HepG2 (cell line): Measurements from ENCODE around the gene CNTF. TPM values are rescaled to one million over a fixed set of nuclear protein-coding genes. Genes with fewer than 3 reads are reported as not detected.

Experiments used
- ATAC-seq: fragments of 200-7000 bp; cut with Tn5 transposase; 3 replicates; pipeline ENCODE4 v1.9.1; 2020; ENCODE audit warnings: mild to moderate bottlenecking, moderate library complexity
- BruUV-seq: library from RNA; stranded (reverse); fragments of 400-500 nt; replicated peaks from 2 replicates; lab custom pipeline; 2021; lab: Mats Ljungman, UMichigan
- CTCF ChIA-PET: fragments of 300-600 bp; formaldehyde crosslinking; extraction: SDS; loops from one replicate; lab custom pipeline; 2021; ENCODE audit warnings: low total read pairs, inconsistent platforms, low intra/inter-chr PET ratio; lab: Yijun Ruan, JAX
- POLR2A ChIA-PET: fragments of 350-600 bp; sonication (Branson Sonifier 250); formaldehyde crosslinking; loops from one replicate; lab custom pipeline; 2020; ENCODE audit warnings: antibody characterized with exemption, inconsistent platforms; lab: Yijun Ruan, JAX
- DNase-seq: peaks from one replicate; pipeline ENCODE4 v3.0.0-alpha.2; 2015; ENCODE audit warnings: low spot score
- FAIRE-seq: peaks from 3 replicates; lab custom pipeline; 2011; peaks lifted over from hg19 to GRCh38; lab: Jason Lieb, UNC
- H2AFZ ChIP-seq: one replicate; pipeline ENCODE4 v1.6.1; 2011; ENCODE audit warnings: low read length, inconsistent platforms
- H3K27ac ChIP-seq: fragments of 300-600 bp; 3 replicates; pipeline ENCODE4 v1.8.0; 2011; ENCODE audit warnings: mixed run types, mild to moderate bottlenecking, mixed read lengths, low read length, inconsistent platforms; ENCODE audit not compliant: insufficient read depth; ENCODE audit errors: extremely low read length
- H3K27me3 ChIP-seq, 2 experiments: fragments of 200-600 bp in 1 of 2; 2 replicates in 1 of 2; 3 replicates in 1 of 2; pipeline versions ENCODE4 v1.6.0 to v1.8.0; 2011; ENCODE audit warnings: low read length in 2 of 2, mild to moderate bottlenecking in 2 of 2, moderate library complexity in 2 of 2, inconsistent platforms in 1 of 2; ENCODE audit not compliant: insufficient read depth in 2 of 2, control insufficient read depth in 1 of 2
- H3K36me3 ChIP-seq, 2 experiments: fragments of 200-600 bp in 1 of 2; replicated peaks in 1 of 2; 2 replicates in 1 of 2; 3 replicates in 1 of 2; pipeline versions ENCODE4 v1.5.1 to v1.8.0; 2011; ENCODE audit warnings: low read length in 2 of 2, inconsistent platforms in 1 of 2; ENCODE audit not compliant: insufficient read depth in 2 of 2, control insufficient read depth in 1 of 2
- H3K4me1 ChIP-seq: 2 replicates; pipeline ENCODE4 v1.5.1; 2012; ENCODE audit warnings: low read length, inconsistent platforms; ENCODE audit not compliant: insufficient read depth
- H3K4me2 ChIP-seq: 2 replicates; pipeline ENCODE4 v1.6.0; 2011; ENCODE audit warnings: low read depth, low read length, inconsistent platforms
- H3K4me3 ChIP-seq, 3 experiments: fragments of 200-600 bp in 1 of 3; sonication (generic), shearing (Covaris generic) in 1 of 3; replicated peaks in 1 of 3; 2 replicates each; pipeline ENCODE4 v1.5.1; 2011 to 2016; ENCODE audit warnings: low read length in 3 of 3, inconsistent platforms in 2 of 3, low read depth in 2 of 3, mild to moderate bottlenecking in 2 of 3, control low read depth in 1 of 3, mixed read lengths in 1 of 3; ENCODE audit not compliant: insufficient read depth in 1 of 3
- H3K79me2 ChIP-seq: one replicate; pipeline ENCODE4 v1.6.1; 2011; ENCODE audit warnings: low read length, inconsistent platforms; ENCODE audit not compliant: insufficient read depth
- H3K9ac ChIP-seq: 2 replicates; pipeline ENCODE4 v1.6.0; 2011; ENCODE audit warnings: mild to moderate bottlenecking, low read depth, low read length, inconsistent platforms; ENCODE audit not compliant: insufficient read depth
- H3K9me3 ChIP-seq: 2 replicates; pipeline ENCODE4 v1.5.1; 2012; ENCODE audit warnings: mild to moderate bottlenecking, low read length
- H4K20me1 ChIP-seq: 2 replicates; pipeline ENCODE4 v1.6.0; 2011; ENCODE audit warnings: inconsistent platforms, mild to moderate bottlenecking, low read length, moderate library complexity; ENCODE audit not compliant: insufficient read depth
- CEBPB ChIP-seq: IDR thresholded peaks from 2 replicates; pipeline ENCODE4 v1.6.1; 2011; ENCODE audit warnings: low read depth, low read length, improper control_type of control experiment, borderline replicate concordance
- FOXA1 ChIP-seq, 2 experiments: fragments of 450-650 bp in 1 of 2; sonication (generic) in 1 of 2; formaldehyde crosslinking in 1 of 2; IDR thresholded peaks; 2 replicates each; pipeline versions ENCODE4 v1.4.0 to v1.6.1; 2016 to 2020; ENCODE audit warnings: missing genetic modification reagents in 1 of 2
- FOXA3 ChIP-seq: IDR thresholded peaks from 2 replicates; pipeline ENCODE4 v1.6.1; 2016; ENCODE audit warnings: missing genetic modification reagents, missing compliant biosample characterization
- HNRNPL ChIP-seq: fragments of 200-400 bp; formaldehyde crosslinking; IDR thresholded peaks from 2 replicates; pipeline ENCODE4 v1.6.1; 2017; ENCODE audit warnings: mild to moderate bottlenecking, low read depth, low read length
- HOXA5 ChIP-seq: sonication (generic); formaldehyde crosslinking; IDR thresholded peaks from 2 replicates; pipeline ENCODE4 v1.4.0; 2020; ENCODE audit warnings: missing genetic modification reagents
- MED8 ChIP-seq: sonication (generic); formaldehyde crosslinking; IDR thresholded peaks from 2 replicates; pipeline ENCODE4 v1.8.1; 2023; ENCODE audit warnings: mild to moderate bottlenecking, missing genetic modification reagents; ENCODE audit not compliant: insufficient replicate concordance
- PAX8 ChIP-seq: sonication (generic); formaldehyde crosslinking; IDR thresholded peaks from 2 replicates; pipeline ENCODE4 v1.8.0; 2022; ENCODE audit warnings: mild to moderate bottlenecking, missing genetic modification reagents, borderline replicate concordance
- PCBP1 ChIP-seq: fragments of 200-400 bp; formaldehyde crosslinking; IDR thresholded peaks from 2 replicates; pipeline ENCODE4 v1.6.1; 2017; ENCODE audit warnings: mild to moderate bottlenecking, low read depth, low read length, borderline replicate concordance
- PHF21A ChIP-seq: sonication (generic); formaldehyde crosslinking; IDR thresholded peaks from 2 replicates; pipeline ENCODE4 v1.5.0; 2020; ENCODE audit warnings: mild to moderate bottlenecking, missing genetic modification reagents
- RBM39 ChIP-seq: fragments of 200-400 bp; formaldehyde crosslinking; IDR thresholded peaks from one replicate; pipeline ENCODE4 v1.6.1; 2018; ENCODE audit warnings: antibody characterized with exemption, mild to moderate bottlenecking, low read depth, low read length; ENCODE audit not compliant: poor library complexity, severe bottlenecking
- SAP130 ChIP-seq: IDR thresholded peaks from 2 replicates; pipeline ENCODE4 v1.6.1; 2016; ENCODE audit warnings: low read depth
- ZKSCAN8 ChIP-seq: IDR thresholded peaks from 2 replicates; pipeline ENCODE4 v1.6.1; 2016; ENCODE audit warnings: borderline replicate concordance, missing genetic modification reagents, missing compliant biosample characterization
- ZNF335 ChIP-seq: sonication (generic); formaldehyde crosslinking; IDR thresholded peaks from 2 replicates; pipeline ENCODE4 v1.4.0; 2020; ENCODE audit warnings: missing genetic modification reagents
- ZNF678 ChIP-seq: sonication (generic); formaldehyde crosslinking; IDR thresholded peaks from 2 replicates; pipeline ENCODE4 v1.4.0; 2020; ENCODE audit warnings: mild to moderate bottlenecking, missing genetic modification reagents
- whole genome bisulfite sequencing: methylation state at CpG from one replicate; pipeline ENCODE4 v1.1.6; 2017; ENCODE audit warnings: low lambda C conversion rate; 5-methylcytosine and 5-hydroxymethylcytosine counted together
- in situ Hi-C: cut with HindIII; loops from 2 replicates; pipeline ENCODE4 v1.10.0; 2017; ENCODE audit warnings: low pct_unique_long_range_greater_than_20kb; ENCODE audit not compliant: extremely low pct_ligation_motif_present
- intact Hi-C: fragments of 100-400 bp; cut with micrococcal nuclease; formaldehyde crosslinking; loops from one replicate; pipeline ENCODE4 v1.10.0; 2022; ENCODE audit not compliant: unreplicated experiment
- polyA plus RNA-seq, 8 experiments: library from polyadenylated mRNA; depleted of rRNA in 3 of 8; stranded (reverse) in 7 of 8; unstranded in 1 of 8; fragments of >200 nt; fragmentation: Illumina TruSeq in 4 of 8; extraction: Trizol in 4 of 8; gene quantifications; 2 replicates each; pipeline versions ENCODE4 v1.2.1 to v1.2.3, GENCODE V29; 2011 to 2016; ENCODE audit warnings: low read depth in 4 of 8, missing spikeins in 1 of 8, mixed read lengths in 1 of 8; ENCODE audit not compliant: insufficient read depth in 1 of 8
- total RNA-seq, 5 experiments: library from RNA; depleted of rRNA; stranded (reverse); fragments of >200 nt; fragmentation: Illumina TruSeq; extraction: Trizol; gene quantifications; 2 replicates each; pipeline ENCODE4 v1.2.3, GENCODE V29; 2016; ENCODE audit warnings: low read depth in 1 of 5
- TF ChIP-seq, protein P1 (sequence below): sonication (generic); formaldehyde crosslinking; IDR thresholded peaks from 2 replicates; pipeline ENCODE4 v1.4.0; 2020; ENCODE audit warnings: missing genetic modification reagents, borderline replicate concordance

Gene CNTF
- total and polyA plus RNA-seq, 2 of the 13 experiments (the other 11 are each of a cell fraction or from before 2014, with no cell fraction given) = 0.51 to 2.3 TPM

DNA sequence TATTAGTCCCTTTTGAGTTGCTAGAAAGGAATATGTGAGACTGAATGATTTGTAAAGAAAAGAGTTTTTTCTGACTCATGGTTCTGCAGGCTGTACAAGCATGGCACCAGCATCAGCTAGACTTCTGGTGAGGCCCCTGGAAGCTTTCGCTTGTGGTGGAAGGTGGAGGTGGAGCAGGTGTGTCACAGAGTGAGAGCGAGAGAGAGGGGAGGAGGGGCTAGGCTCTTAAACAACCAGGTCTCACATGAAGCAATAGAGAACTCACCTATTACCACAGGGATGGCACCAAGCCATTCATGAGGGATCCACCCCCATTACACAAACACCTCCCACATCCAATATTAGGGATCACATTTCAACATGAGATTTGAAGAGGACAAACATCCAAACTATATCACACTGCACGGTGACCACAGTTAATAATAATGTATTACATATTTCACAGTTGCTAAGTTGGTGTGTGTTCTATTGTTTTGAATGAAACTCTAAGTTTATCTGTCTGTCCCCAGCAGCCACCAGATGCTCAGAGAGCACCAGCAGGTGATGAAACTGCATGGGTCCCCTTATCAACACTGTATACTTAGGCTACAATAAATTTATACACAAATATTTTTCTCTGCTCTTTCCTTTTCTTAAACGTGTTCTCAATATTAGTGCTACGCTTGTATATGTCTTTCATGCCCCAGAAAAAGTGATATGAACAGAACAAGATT is 29.5 kb upstream of the CNTF start:
- ChIA-PET CTCF (no interaction called here), POLR2A (no interaction called here)
- H3K36me3 ChIP-seq = peaks cover 2 to 14% of the 10 kb centered on the region in 2 experiments; a peak in 4 of 5 replicates
- H3K9me3 ChIP-seq = no peaks in the 10 kb centered on the region
- peaks cover 8% of the 10 kb centered on the region for H4K20me1 ChIP-seq
- H3K27me3 ChIP-seq = no peaks in the 10 kb centered on the region
- H3K4me2 ChIP-seq = no peak overlapping the region
- no peak for DNase-seq
- no peak overlapping the region for H3K27ac ChIP-seq
- no peak overlapping the region for H3K4me3 ChIP-seq
- ATAC-seq = peak; percentile 59; the same call in 2 of the 3 replicates
- H3K4me1 ChIP-seq = peaks cover 46% of the 10 kb centered on the region
- H2AFZ ChIP-seq = no peak overlapping the region
- 83% methylated on average over 5 of the region's 5 CpGs for WGBS
- H3K79me2 ChIP-seq = peaks cover 94% of the 10 kb centered on the region
- BruUV-seq = no TSS peak
- FAIRE-seq = peak; percentile 23
- TF ChIP-seq CEBPB (peak; percentile 34; the same call in 1 of the 2 replicates), PCBP1 (no peak)
- no peak overlapping the region for H3K9ac ChIP-seq
- intact Hi-C loops = no loop called here
- in situ Hi-C loops = no loop called here

DNA sequence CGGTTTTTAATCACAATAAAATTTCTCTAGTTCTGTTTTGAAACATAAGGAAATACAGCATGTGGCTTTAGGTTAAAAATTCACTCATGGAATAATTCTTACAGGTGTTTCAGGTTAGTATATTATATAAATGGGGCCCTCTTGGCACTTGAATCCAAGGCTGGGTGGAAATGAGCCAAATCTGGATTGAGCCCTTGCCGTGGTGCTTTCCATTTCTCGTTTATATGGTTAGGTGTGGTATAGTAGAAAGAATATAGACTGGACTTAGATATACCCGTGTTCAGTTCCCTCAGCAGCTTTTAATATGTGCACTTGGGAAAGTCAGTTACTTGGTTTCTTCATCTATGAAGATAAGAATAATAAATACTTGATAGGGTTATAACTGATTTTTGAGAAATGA is 27.6 kb upstream of the CNTF start:
- no peaks in the 10 kb centered on the region for H3K9me3 ChIP-seq
- WGBS = 98% methylated on average over 4 of the region's 4 CpGs
- no peak overlapping the region for H3K9ac ChIP-seq
- intact Hi-C loops (no loop called here), in situ Hi-C loops (no loop called here)
- H3K79me2 ChIP-seq = peaks cover 94% of the 10 kb centered on the region
- POLR2A ChIA-PET = no interaction called here
- CTCF ChIA-PET = no interaction called here
- H3K4me2 ChIP-seq = no peak overlapping the region
- ATAC-seq (no peak), FAIRE-seq (no peak), DNase-seq (no peak)
- H3K4me3 ChIP-seq = no peak overlapping the region
- H3K36me3 ChIP-seq = peaks cover 2 to 23% of the 10 kb centered on the region in 2 experiments
- H3K4me1 ChIP-seq = peaks cover 55% of the 10 kb centered on the region
- no peaks in the 10 kb centered on the region for H3K27me3 ChIP-seq
- no peak overlapping the region for H3K27ac ChIP-seq
- H4K20me1 ChIP-seq = peaks cover 18% of the 10 kb centered on the region
- H2AFZ ChIP-seq = no peak overlapping the region
- BruUV-seq = no TSS peak
- TF ChIP-seq, protein P1, sequence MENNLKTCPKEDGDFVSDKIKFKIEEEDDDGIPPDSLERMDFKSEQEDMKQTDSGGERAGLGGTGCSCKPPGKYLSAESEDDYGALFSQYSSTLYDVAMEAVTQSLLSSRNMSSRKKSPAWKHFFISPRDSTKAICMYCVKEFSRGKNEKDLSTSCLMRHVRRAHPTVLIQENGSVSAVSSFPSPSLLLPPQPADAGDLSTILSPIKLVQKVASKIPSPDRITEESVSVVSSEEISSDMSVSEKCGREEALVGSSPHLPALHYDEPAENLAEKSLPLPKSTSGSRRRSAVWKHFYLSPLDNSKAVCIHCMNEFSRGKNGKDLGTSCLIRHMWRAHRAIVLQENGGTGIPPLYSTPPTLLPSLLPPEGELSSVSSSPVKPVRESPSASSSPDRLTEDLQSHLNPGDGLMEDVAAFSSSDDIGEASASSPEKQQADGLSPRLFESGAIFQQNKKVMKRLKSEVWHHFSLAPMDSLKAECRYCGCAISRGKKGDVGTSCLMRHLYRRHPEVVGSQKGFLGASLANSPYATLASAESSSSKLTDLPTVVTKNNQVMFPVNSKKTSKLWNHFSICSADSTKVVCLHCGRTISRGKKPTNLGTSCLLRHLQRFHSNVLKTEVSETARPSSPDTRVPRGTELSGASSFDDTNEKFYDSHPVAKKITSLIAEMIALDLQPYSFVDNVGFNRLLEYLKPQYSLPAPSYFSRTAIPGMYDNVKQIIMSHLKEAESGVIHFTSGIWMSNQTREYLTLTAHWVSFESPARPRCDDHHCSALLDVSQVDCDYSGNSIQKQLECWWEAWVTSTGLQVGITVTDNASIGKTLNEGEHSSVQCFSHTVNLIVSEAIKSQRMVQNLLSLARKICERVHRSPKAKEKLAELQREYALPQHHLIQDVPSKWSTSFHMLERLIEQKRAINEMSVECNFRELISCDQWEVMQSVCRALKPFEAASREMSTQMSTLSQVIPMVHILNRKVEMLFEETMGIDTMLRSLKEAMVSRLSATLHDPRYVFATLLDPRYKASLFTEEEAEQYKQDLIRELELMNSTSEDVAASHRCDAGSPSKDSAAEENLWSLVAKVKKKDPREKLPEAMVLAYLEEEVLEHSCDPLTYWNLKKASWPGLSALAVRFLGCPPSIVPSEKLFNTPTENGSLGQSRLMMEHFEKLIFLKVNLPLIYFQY = no peak
- TF ChIP-seq ZNF678 (CRISPR knock-in tag) (no peak), PAX8 (CRISPR knock-in tag) (no peak), ZKSCAN8 (CRISPR knock-in tag) (no peak), MED8 (CRISPR knock-in tag) (no peak), RBM39 (no peak), HOXA5 (CRISPR knock-in tag) (no peak), FOXA3 (CRISPR knock-in tag) (no peak), SAP130 (no peak), ZNF335 (CRISPR knock-in tag) (no peak), FOXA1 (IDR thresholded peaks at IDR 0.05) (no peak), FOXA1 (CRISPR knock-in tag; IDR thresholded peaks at IDR 0.05) (no peak), HNRNPL (no peak), PHF21A (CRISPR knock-in tag) (no peak)
